Right lobe of liver (tissue), 6 donors: ENCODE results near the gene KAZN. TPM values are rescaled to one million over a fixed set of nuclear protein-coding genes. Genes with fewer than 3 reads are reported as not detected.

Experiments
- ATAC-seq, 4 donors: fragments of 200-7000 bp; cut with Tn5 transposase; one replicate each; pipeline ENCODE4 v1.9.1; 2020; ENCODE audit warnings: mild to moderate bottlenecking in 4 of 4, moderate library complexity in 4 of 4
- DNase-seq, 3 donors: peaks; one replicate each; pipeline ENCODE4 v3.0.0-alpha.2; 2020
- H3K27ac ChIP-seq, 3 donors: fragments of 200-600 bp; one replicate each; pipeline ENCODE4 v1.8.0; 2022
- H3K27me3 ChIP-seq, 2 donors: fragments of 200-600 bp; one replicate each; pipeline ENCODE4 v1.8.0; 2022
- H3K36me3 ChIP-seq, 4 donors: fragments of 200-600 bp; sonication (generic) in 1 of 4; one replicate each; pipeline versions ENCODE4 v1.5.1 to v1.8.0; 2017 to 2022; ENCODE audit warnings: control low read depth in 1 of 4
- H3K4me1 ChIP-seq, 4 donors: fragments of 200-600 bp; sonication (generic) in 1 of 4; one replicate each; pipeline versions ENCODE4 v1.5.1 to v1.8.0; 2017 to 2022; ENCODE audit warnings: control low read depth in 1 of 4
- H3K4me3 ChIP-seq, 3 donors: fragments of 200-600 bp; one replicate each; pipeline ENCODE4 v1.8.0; 2022
- H3K9me3 ChIP-seq, 4 donors: fragments of 200-600 bp; sonication (generic) in 1 of 4; one replicate each; pipeline versions ENCODE4 v1.5.1 to v1.8.0; 2017 to 2022; ENCODE audit warnings: control low read depth in 1 of 4
- POLR2A ChIP-seq: fragments of 450-650 bp; IDR thresholded peaks from one replicate; pipeline ENCODE4 v1.6.1; 2017; ENCODE audit warnings: antibody characterized with exemption, mild to moderate bottlenecking
- WGBS: methylation state at CpG from one replicate; pipeline ENCODE4 v1.1.6; 2018; ENCODE audit warnings: low coverage, low lambda C conversion rate; ENCODE audit not compliant: insufficient coverage; ENCODE audit errors: missing lambda C conversion rate; 5-methylcytosine and 5-hydroxymethylcytosine counted together
- intact Hi-C, 2 donors: fragments of 100-400 bp; cut with DNase I; formaldehyde crosslinking; loops; one replicate each; pipeline versions ENCODE4 v1.11.2 to v1.14.1; 2022
- total RNA-seq, 6 experiments: library from RNA; depleted of rRNA in 2 of 6; stranded (reverse); fragments of >200 nt in 2 of 6; fragmentation: NEBNext Ultra II Directional in 3 of 6; extraction: Animal tissue kit (Norgen Biotek cat#: 25700) in 3 of 6; gene quantifications; one replicate each; pipeline versions ENCODE4 v1.1.0 to v1.2.4, GENCODE V29; 2016 to 2023
- TF ChIP-seq, protein P1 (sequence below), 4 donors: fragments of 200-600 bp in 3 of 4; fragments of 450-650 bp in 1 of 4; IDR thresholded peaks; one replicate each; pipeline versions ENCODE4 v1.5.1 to v1.8.0; 2016 to 2022; ENCODE audit warnings: antibody characterized with exemption in 4 of 4, mild to moderate bottlenecking in 2 of 4
- donor health status: DM: no; HTN: yes; CAD: no.
- donor health status: DM: no; HTN: no; CAD: no.
- donor health status: DM: no; HTN: no; CAD: no.
- donor health status: DM: no; HTN: yes; CAD: no.
- donor health status: DM: no; HTN: yes; CAD: no.

KAZN gene
- total RNA-seq, 6 experiments from 2014 or later = 1.5 to 7.2 (median 2.7) TPM

DNA sequence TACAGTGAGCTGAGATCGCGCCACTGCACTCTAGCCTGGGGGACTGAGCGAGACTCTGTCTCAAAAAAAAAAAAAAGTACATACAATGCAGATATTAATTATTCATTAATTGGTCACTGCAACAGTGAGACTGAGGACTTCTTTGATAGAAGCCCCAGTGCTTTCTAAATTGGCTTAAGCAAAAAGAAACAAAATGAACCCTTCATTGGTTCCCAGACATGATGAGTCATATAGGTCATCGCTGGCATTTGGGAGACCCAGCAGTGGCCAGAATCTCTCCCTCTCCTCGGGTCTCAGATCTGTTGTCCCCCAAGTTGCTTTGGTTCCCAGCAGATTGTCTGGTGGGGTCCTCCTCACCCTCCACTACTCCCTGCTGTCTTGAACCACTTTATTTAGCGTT lies 144.9 kb downstream of the KAZN start:
- H3K4me3 ChIP-seq = no peak overlapping the region
- no peaks in the 10 kb centered on the region for H3K27me3 ChIP-seq
- no peaks in the 10 kb centered on the region for H3K9me3 ChIP-seq
- H3K4me1 ChIP-seq = no peaks in the 10 kb centered on the region
- intact Hi-C loops = no loop called here
- DNase-seq (no peak), ATAC-seq (no peak)
- H3K27ac ChIP-seq = no peak overlapping the region
- H3K36me3 ChIP-seq = no peaks in the 10 kb centered on the region
- 82% methylated on average over 3 of the region's 6 CpGs for WGBS
- TF ChIP-seq, protein P1, sequence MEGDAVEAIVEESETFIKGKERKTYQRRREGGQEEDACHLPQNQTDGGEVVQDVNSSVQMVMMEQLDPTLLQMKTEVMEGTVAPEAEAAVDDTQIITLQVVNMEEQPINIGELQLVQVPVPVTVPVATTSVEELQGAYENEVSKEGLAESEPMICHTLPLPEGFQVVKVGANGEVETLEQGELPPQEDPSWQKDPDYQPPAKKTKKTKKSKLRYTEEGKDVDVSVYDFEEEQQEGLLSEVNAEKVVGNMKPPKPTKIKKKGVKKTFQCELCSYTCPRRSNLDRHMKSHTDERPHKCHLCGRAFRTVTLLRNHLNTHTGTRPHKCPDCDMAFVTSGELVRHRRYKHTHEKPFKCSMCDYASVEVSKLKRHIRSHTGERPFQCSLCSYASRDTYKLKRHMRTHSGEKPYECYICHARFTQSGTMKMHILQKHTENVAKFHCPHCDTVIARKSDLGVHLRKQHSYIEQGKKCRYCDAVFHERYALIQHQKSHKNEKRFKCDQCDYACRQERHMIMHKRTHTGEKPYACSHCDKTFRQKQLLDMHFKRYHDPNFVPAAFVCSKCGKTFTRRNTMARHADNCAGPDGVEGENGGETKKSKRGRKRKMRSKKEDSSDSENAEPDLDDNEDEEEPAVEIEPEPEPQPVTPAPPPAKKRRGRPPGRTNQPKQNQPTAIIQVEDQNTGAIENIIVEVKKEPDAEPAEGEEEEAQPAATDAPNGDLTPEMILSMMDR (IDR thresholded peaks at IDR 0.05) = no peak
- TF ChIP-seq POLR2A = no peak

DNA sequence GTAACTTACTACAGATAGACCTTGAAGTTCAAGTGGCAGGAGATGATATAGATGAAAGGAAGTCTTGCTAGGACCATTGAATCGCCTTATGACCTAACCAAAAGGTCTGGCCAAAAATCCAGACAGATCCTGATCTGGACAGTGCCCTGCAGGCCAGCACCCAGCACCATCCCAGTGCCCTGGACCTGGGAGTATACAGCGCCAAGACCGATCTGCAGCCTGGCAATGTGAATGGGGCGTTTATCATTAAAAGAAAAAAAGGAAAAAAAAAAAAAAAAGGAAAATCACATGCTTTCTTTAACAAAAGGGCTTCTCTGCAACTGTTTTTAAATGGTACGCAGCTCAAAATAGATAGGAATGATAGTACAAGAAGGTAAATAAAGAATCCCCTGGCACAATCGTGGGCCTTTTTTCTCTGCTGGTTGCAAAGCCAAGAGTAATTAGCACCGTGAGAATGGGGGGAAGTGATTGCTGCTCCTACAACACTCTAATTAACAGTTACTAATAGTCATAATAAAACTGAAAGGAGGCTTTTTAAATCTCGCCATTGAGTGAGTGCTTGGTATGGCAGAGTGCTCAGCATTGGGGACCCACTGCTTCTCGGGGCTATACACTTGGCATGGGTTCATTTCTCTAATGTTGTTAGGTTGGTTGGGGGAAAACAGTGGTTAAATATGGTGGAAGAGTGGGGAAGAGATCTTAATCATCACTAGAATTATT lies 146.7 kb downstream of the KAZN start:
- no peak for TF ChIP-seq POLR2A
- TF ChIP-seq, protein P1 (IDR thresholded peaks at IDR 0.05) = no peak

DNA sequence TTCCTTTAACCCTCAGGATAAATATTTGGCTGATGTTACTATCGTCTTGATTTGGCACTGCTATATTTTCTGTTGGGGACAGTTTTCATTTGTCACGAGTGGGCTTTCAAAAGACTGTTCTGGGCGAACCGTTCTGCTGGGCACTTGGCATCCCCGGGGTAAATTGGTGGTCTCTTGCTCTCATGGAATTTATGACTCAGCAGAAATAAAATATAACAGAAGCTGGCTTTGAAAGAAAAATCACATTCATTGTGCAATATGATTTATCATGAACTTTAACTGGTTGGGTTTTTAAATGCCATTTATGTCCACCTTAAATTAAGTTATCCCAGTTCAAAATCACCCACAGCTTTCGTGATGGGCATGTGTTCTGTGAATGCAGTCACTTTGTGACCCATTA lies 147.3 kb downstream of the KAZN start:
- WGBS = 38% methylated on average over 6 of the region's 6 CpGs
- DNase-seq (no peak), ATAC-seq (no peak)
- no peak overlapping the region for H3K4me3 ChIP-seq
- H3K27ac ChIP-seq = no peak overlapping the region
- H3K27me3 ChIP-seq = no peaks in the 10 kb centered on the region
- no peaks in the 10 kb centered on the region for H3K36me3 ChIP-seq
- no peaks in the 10 kb centered on the region for H3K9me3 ChIP-seq
- no peaks in the 10 kb centered on the region for H3K4me1 ChIP-seq
- intact Hi-C loops = no loop called here
- TF ChIP-seq, protein P1 (IDR thresholded peaks at IDR 0.05) = no peak

More for the DNA sequence above, 146.7 kb downstream of the KAZN start:
- Histone ChIP-seq H3K36me3 (no peaks in the 10 kb centered on the region), H3K4me3 (no peak overlapping the region), H3K4me1 (no peaks in the 10 kb centered on the region), H3K27me3 (no peaks in the 10 kb centered on the region), H3K9me3 (no peaks in the 10 kb centered on the region), H3K27ac (no peak overlapping the region)
- WGBS = 49% methylated on average over 9 of the region's 9 CpGs
- ATAC-seq = no peak
- no peak for DNase-seq
- intact Hi-C loops = no loop called here

DNA sequence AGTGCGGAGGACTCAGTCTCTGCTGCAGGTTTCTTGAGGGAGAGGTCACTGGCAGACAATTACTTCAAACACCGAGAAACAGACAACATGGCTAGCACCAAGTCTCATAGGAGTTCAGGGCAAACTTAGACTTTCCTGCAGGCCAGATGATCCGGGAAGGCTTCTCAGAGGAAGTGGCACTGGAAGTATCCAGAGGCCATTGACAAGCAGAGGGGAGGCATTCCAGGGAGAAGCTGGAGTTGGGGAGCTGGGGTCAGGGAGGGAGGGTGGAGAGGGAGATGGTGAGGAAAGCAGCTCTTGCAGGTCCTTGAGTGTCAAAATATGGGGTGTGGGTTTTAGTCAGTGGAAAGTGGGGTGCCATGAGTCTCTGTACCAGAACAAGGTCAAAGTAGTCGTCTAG lies 147.9 kb downstream of the KAZN start:
- Histone ChIP-seq H3K9me3 (no peaks in the 10 kb centered on the region), H3K4me1 (no peaks in the 10 kb centered on the region), H3K27me3 (no peaks in the 10 kb centered on the region), H3K4me3 (no peak overlapping the region), H3K27ac (no peak overlapping the region), H3K36me3 (no peaks in the 10 kb centered on the region)
- ATAC-seq = no peak
- intact Hi-C loops = no loop called here
- WGBS = 48% methylated on average over 4 of the region's 4 CpGs
- no peak for DNase-seq
- TF ChIP-seq POLR2A = no peak
- TF ChIP-seq, protein P1 (IDR thresholded peaks at IDR 0.05) = no peak
